Measurements from ENCODE around the gene DNAH1. TPM values are rescaled to one million over a fixed set of nuclear protein-coding genes. Genes with fewer than 3 reads are reported as not detected.

The DNAH1 gene
- total RNA-seq, 1 experiment from 2014 or later, result 0.48 TPM

- no peak for DNase-seq (ENCODE audit: low read depth)
Observed at GRCh38 chr3:52290596-52291507, 25.3 kb upstream of the DNAH1 start.

GRCh38 chr3:52291508-52292181 is 24.5 kb upstream of the DNAH1 start:
- no peak for DNase-seq (ENCODE audit: low read depth)

- no peak for DNase-seq (ENCODE audit: low read depth)
Observed at GRCh38 chr3:52292247-52293065, 23.7 kb upstream of the DNAH1 start.

- no peak for DNase-seq (ENCODE audit: low read depth)
Observed at GRCh38 chr3:52293491-52294319, 22.4 kb upstream of the DNAH1 start.

- DNase-seq (ENCODE audit: low read depth), result no peak
Observed at GRCh38 chr3:52294320-52295150, 21.6 kb upstream of the DNAH1 start.

- no peak for DNase-seq (ENCODE audit: low read depth)
Observed at GRCh38 chr3:52295671-52296208, 20.4 kb upstream of the DNAH1 start.

GRCh38 chr3:52297242-52298148 is 18.6 kb upstream of the DNAH1 start:
- no peak for DNase-seq (ENCODE audit: low read depth)

- DNase-seq (ENCODE audit: low read depth), result no peak
Observed at GRCh38 chr3:52298149-52299098, 17.7 kb upstream of the DNAH1 start.

GRCh38 chr3:52299247-52299878 is 16.8 kb upstream of the DNAH1 start:
- no peak for DNase-seq (ENCODE audit: low read depth)

- DNase-seq (ENCODE audit: low read depth), result peak; percentile 28
Observed at GRCh38 chr3:52299879-52300611, 16.1 kb upstream of the DNAH1 start.

GRCh38 chr3:52302426-52303145 is 13.5 kb upstream of the DNAH1 start:
- DNase-seq (ENCODE audit: low read depth), result no peak

- no peak for DNase-seq (ENCODE audit: low read depth)
Observed at GRCh38 chr3:52303811-52304210, 12.3 kb upstream of the DNAH1 start.

- no peak for DNase-seq (ENCODE audit: low read depth)
Observed at GRCh38 chr3:52305926-52306325, 10.2 kb upstream of the DNAH1 start.

- no peak for DNase-seq (ENCODE audit: low read depth)
Observed at GRCh38 chr3:52306978-52307377, 9.1 kb upstream of the DNAH1 start.

- no peak for DNase-seq (ENCODE audit: low read depth)
Observed at GRCh38 chr3:52308308-52308707, 7.8 kb upstream of the DNAH1 start.
